GM12891 (cell line): ENCODE data around the gene PPP1R8.

Source experiments
- POLR2A ChIP-seq: IDR thresholded peaks from 2 replicates; pipeline ENCODE4 v1.6.1; 2011; ENCODE audit warnings: low read depth, low read length, control low read depth
- POLR2AphosphoS5 ChIP-seq: IDR thresholded peaks from 2 replicates; pipeline ENCODE4 v1.6.1; 2011; ENCODE audit warnings: low read depth, low read length, control low read depth

- no peak for TF ChIP-seq POLR2AphosphoS5
- TF ChIP-seq POLR2A = no peak
Measured at GRCh38 chr1:27877115-27877416, 46.5 kb downstream of the PPP1R8 start.
